Retinal pigment epithelial cell (primary cell): ENCODE data around the gene TSPAN13.

Experiments
- DNase-seq: peaks from one replicate; pipeline ENCODE4 v3.0.0-alpha.2; 2010; ENCODE audit warnings: low read depth
- H3K4me3 ChIP-seq: 2 replicates; pipeline ENCODE4 v1.5.1; 2011; ENCODE audit warnings: mild to moderate bottlenecking, low read length, control low read depth, moderate library complexity
- CTCF ChIP-seq: conservative IDR thresholded peaks from 2 replicates; pipeline ENCODE4 v1.5.1; 2011; ENCODE audit warnings: low read depth, low read length, control low read depth, inconsistent platforms

Gene TSPAN13

GRCh38 chr7:16773326-16773725 is 19.8 kb downstream of the TSPAN13 start:
- no peak for DNase-seq
- no peak overlapping the region for H3K4me3 ChIP-seq
- no peak for TF ChIP-seq CTCF

GRCh38 chr7:16773884-16774283 is 20.3 kb downstream of the TSPAN13 start:
- no peak for TF ChIP-seq CTCF
- no peak overlapping the region for H3K4me3 ChIP-seq
- peak; percentile 82 for DNase-seq

GRCh38 chr7:16774294-16774693 is 20.7 kb downstream of the TSPAN13 start:
- no peak overlapping the region for H3K4me3 ChIP-seq
- no peak for TF ChIP-seq CTCF
- no peak for DNase-seq

GRCh38 chr7:16774986-16775385 is 21.4 kb downstream of the TSPAN13 start:
- H3K4me3 ChIP-seq: no peak overlapping the region
- no peak for DNase-seq
- TF ChIP-seq CTCF: no peak

- no peak overlapping the region for H3K4me3 ChIP-seq
- no peak for TF ChIP-seq CTCF
- DNase-seq: no peak
Measured at GRCh38 chr7:16776053-16776452, 22.5 kb downstream of the TSPAN13 start.

- no peak overlapping the region for H3K4me3 ChIP-seq
- DNase-seq: no peak
- no peak for TF ChIP-seq CTCF
Measured at GRCh38 chr7:16778476-16778875, 24.9 kb downstream of the TSPAN13 start.

- TF ChIP-seq CTCF: no peak
- no peak overlapping the region for H3K4me3 ChIP-seq
- DNase-seq: no peak
Measured at GRCh38 chr7:16779051-16779450, 25.5 kb downstream of the TSPAN13 start.
